Liver (tissue), 3 donors: ENCODE results near the gene CCM2.

Experiments
- RAD21 ChIP-seq, 2 donors: IDR thresholded peaks; 2 replicates each; pipeline ENCODE4 v1.6.1; 2016; ENCODE audit warnings: antibody characterized with exemption in 2 of 2, mild to moderate bottlenecking in 2 of 2
- TF ChIP-seq, protein P1 (sequence below): IDR thresholded peaks from 2 replicates; pipeline ENCODE4 v1.6.1; 2016; ENCODE audit warnings: antibody characterized with exemption
- TF ChIP-seq, protein P2 (sequence below): fragments of 150-350 bp; IDR thresholded peaks from 2 replicates; pipeline ENCODE4 v1.5.1; 2017; ENCODE audit warnings: improper control_type of control experiment, low read depth, low read length; ENCODE audit not compliant: missing input control
- donor health status: healthy.
- donor health status: healthy.

DNA sequence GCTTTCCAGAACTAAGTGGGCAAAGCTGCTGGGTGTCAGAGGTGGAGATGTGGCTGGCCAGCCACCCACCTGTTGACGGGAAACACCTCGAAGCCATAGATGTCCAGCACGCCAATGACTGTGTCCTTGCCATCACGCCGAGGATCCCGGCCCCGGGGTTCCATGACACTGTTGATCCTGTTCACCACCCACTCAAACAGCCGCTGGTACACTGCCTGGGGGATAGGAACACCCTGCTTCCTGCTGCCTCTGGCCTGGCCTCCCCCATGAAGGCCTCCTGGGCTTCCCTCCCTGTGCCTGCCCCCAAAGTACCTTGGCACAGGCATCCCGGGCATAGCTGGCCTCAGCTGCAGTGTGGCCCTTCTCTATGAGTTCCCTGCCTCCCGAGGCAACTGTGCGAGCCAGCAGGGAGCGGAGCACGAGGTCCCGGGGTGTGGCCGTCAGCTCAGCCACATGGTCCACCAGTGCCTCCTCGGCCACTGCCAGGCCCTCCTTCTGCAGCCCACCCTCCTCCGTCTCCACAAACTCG lies 29.4 kb upstream of the CCM2 start:
- TF ChIP-seq, protein P1, sequence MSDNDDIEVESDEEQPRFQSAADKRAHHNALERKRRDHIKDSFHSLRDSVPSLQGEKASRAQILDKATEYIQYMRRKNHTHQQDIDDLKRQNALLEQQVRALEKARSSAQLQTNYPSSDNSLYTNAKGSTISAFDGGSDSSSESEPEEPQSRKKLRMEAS, result no peak
- TF ChIP-seq, protein P2, sequence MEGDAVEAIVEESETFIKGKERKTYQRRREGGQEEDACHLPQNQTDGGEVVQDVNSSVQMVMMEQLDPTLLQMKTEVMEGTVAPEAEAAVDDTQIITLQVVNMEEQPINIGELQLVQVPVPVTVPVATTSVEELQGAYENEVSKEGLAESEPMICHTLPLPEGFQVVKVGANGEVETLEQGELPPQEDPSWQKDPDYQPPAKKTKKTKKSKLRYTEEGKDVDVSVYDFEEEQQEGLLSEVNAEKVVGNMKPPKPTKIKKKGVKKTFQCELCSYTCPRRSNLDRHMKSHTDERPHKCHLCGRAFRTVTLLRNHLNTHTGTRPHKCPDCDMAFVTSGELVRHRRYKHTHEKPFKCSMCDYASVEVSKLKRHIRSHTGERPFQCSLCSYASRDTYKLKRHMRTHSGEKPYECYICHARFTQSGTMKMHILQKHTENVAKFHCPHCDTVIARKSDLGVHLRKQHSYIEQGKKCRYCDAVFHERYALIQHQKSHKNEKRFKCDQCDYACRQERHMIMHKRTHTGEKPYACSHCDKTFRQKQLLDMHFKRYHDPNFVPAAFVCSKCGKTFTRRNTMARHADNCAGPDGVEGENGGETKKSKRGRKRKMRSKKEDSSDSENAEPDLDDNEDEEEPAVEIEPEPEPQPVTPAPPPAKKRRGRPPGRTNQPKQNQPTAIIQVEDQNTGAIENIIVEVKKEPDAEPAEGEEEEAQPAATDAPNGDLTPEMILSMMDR, result no peak
- TF ChIP-seq RAD21 (IDR thresholded peaks at IDR 0.05), result no peak
